GM12878 (cell line): ENCODE measurements around the gene ANKRD50. TPM values are rescaled to one million over a fixed set of nuclear protein-coding genes. Genes with fewer than 3 reads are reported as not detected.

ENCODE experiments used
- ATAC-seq: fragments of 200-7000 bp; cut with Tn5 transposase; 3 replicates; pipeline ENCODE4 v1.9.1; 2020; ENCODE audit warnings: mild to moderate bottlenecking, moderate library complexity
- BruUV-seq: library from RNA; stranded (reverse); fragments of 400-500 nt; replicated peaks from 2 replicates; lab custom pipeline; 2021; lab: Mats Ljungman, UMichigan
- CTCF ChIA-PET: fragments of 300-600 bp; sonication (Branson Sonifier 250); formaldehyde crosslinking; extraction: SDS; loops from one replicate; lab custom pipeline; 2021; ENCODE audit warnings: inconsistent platforms; lab: Yijun Ruan, JAX
- POLR2A ChIA-PET: fragments of 350-600 bp; formaldehyde crosslinking; extraction: SDS; loops from one replicate; lab custom pipeline; 2021; ENCODE audit warnings: inconsistent platforms; lab: Charles Lee
- RAD21 ChIA-PET: fragments of 300-600 bp; sonication (Branson Sonifier 250); formaldehyde crosslinking; loops from one replicate; lab custom pipeline; 2023; ENCODE audit warnings: antibody characterized with exemption; ENCODE audit not compliant: unreplicated experiment; lab: Charles Lee
- SMC1A ChIA-PET: fragments of 300-600 bp; sonication (Branson Sonifier 250); formaldehyde crosslinking; loops from one replicate; lab custom pipeline; 2023; ENCODE audit not compliant: unreplicated experiment, uncharacterized antibody; lab: Charles Lee
- DNase-seq: peaks from one replicate; pipeline ENCODE4 v3.0.0-alpha.2; 2011; ENCODE audit warnings: low read depth, low spot score
- FAIRE-seq: peaks from 3 replicates; lab custom pipeline; 2011; peaks lifted over from hg19 to GRCh38; lab: Jason Lieb, UNC
- H2AFZ ChIP-seq: 2 replicates; pipeline ENCODE4 v1.6.0; 2011; ENCODE audit warnings: low read depth, low read length, control low read depth; ENCODE audit not compliant: control insufficient read depth
- H3K27ac ChIP-seq: 2 replicates; pipeline ENCODE4 v1.5.1; 2011; ENCODE audit warnings: control low read depth; ENCODE audit not compliant: control insufficient read depth, insufficient read depth
- H3K27me3 ChIP-seq, 2 experiments: replicated peaks in 1 of 2; 2 replicates each; pipeline versions ENCODE4 v1.6.0 to v1.6.1; 2011; ENCODE audit warnings: low read length in 1 of 2; ENCODE audit not compliant: control insufficient read depth in 2 of 2, insufficient read depth in 2 of 2
- H3K36me3 ChIP-seq, 2 experiments: 2 replicates each; pipeline ENCODE4 v1.5.1; 2011; ENCODE audit warnings: low read length in 1 of 2; ENCODE audit not compliant: control insufficient read depth in 2 of 2, insufficient read depth in 2 of 2
- H3K4me1 ChIP-seq: 2 replicates; pipeline ENCODE4 v1.6.1; 2011; ENCODE audit warnings: mild to moderate bottlenecking, low read length, moderate library complexity, mixed read lengths; ENCODE audit not compliant: control insufficient read depth, insufficient read depth
- H3K4me2 ChIP-seq: 2 replicates; pipeline ENCODE4 v1.6.0; 2011; ENCODE audit warnings: control low read depth; ENCODE audit not compliant: control insufficient read depth, insufficient read depth
- H3K4me3 ChIP-seq: fragments of 200-600 bp; sonication (generic); 2 replicates; pipeline ENCODE4 v1.5.1; 2016
- H3K79me2 ChIP-seq: 2 replicates; pipeline ENCODE4 v1.6.0; 2011; ENCODE audit warnings: low read length; ENCODE audit not compliant: control insufficient read depth, insufficient read depth
- H3K9ac ChIP-seq: 2 replicates; pipeline ENCODE4 v1.8.0; 2011; ENCODE audit warnings: low read length, control low read depth, mixed read lengths; ENCODE audit not compliant: control insufficient read depth, insufficient read depth
- H3K9me3 ChIP-seq: replicated peaks from 3 replicates; pipeline ENCODE4 v1.5.1; 2011; ENCODE audit warnings: mild to moderate bottlenecking, low read length; ENCODE audit not compliant: control insufficient read depth, insufficient read depth
- H4K20me1 ChIP-seq: 2 replicates; pipeline ENCODE4 v1.6.0; 2011; ENCODE audit not compliant: control insufficient read depth, insufficient read depth
- CBX3 ChIP-seq: fragments of 200-600 bp; sonication (generic); IDR thresholded peaks from 2 replicates; pipeline ENCODE4 v1.6.1; 2016; ENCODE audit warnings: low read depth, borderline replicate concordance
- CHD1 ChIP-seq: IDR thresholded peaks from 2 replicates; pipeline ENCODE4 v1.6.1; 2012; ENCODE audit warnings: low read depth, low read length, improper control_type of control experiment
- EP300 ChIP-seq, 2 experiments: fragments of 150-350 bp in 1 of 2; IDR thresholded peaks; 2 replicates each; pipeline ENCODE4 v1.6.1; 2011 to 2012; ENCODE audit warnings: low read depth in 2 of 2, low read length in 2 of 2, borderline replicate concordance in 1 of 2, improper control_type of control experiment in 1 of 2, inconsistent platforms in 1 of 2; ENCODE audit not compliant: control insufficient read depth in 1 of 2
- MEF2A ChIP-seq: IDR thresholded peaks from 2 replicates; pipeline ENCODE4 v1.6.1; 2011; ENCODE audit warnings: low read depth, mild to moderate bottlenecking, low read length, moderate library complexity; ENCODE audit not compliant: insufficient read depth
- RAD21 ChIP-seq: IDR thresholded peaks from 2 replicates; pipeline ENCODE4 v1.6.1; 2011; ENCODE audit warnings: mild to moderate bottlenecking, low read depth, low read length, moderate library complexity; ENCODE audit not compliant: insufficient read depth
- RFX5 ChIP-seq: IDR thresholded peaks from 2 replicates; pipeline ENCODE4 v1.6.1; 2011; ENCODE audit warnings: low read depth, low read length, improper control_type of control experiment
- SP1 ChIP-seq: IDR thresholded peaks from one replicate; pipeline ENCODE4 v1.6.1; 2011; ENCODE audit warnings: low read depth, low read length
- SUPT20H ChIP-seq: IDR thresholded peaks from 2 replicates; pipeline ENCODE4 v1.6.1; 2011; ENCODE audit warnings: low read depth, mild to moderate bottlenecking, low read length, moderate library complexity, borderline replicate concordance; ENCODE audit not compliant: control insufficient read depth
- ZBED1 ChIP-seq: IDR thresholded peaks from 2 replicates; pipeline ENCODE4 v1.6.1; 2016; ENCODE audit warnings: borderline replicate concordance
- WGBS: methylation state at CpG from one replicate; pipeline ENCODE4 v1.1.6; 2016; ENCODE audit warnings: low lambda C conversion rate; ENCODE audit not compliant: insufficient replicate concordance, insufficient coverage; ENCODE audit errors: missing lambda C conversion rate; 5-methylcytosine and 5-hydroxymethylcytosine counted together
- in situ Hi-C: fragments of 300-500 bp; cut with MboI; formaldehyde crosslinking; loops from 9 replicates; pipeline ENCODE4 v1.14.3; 2018; ENCODE audit warnings: mixed read lengths
- intact Hi-C: fragments of 100-400 bp; cut with micrococcal nuclease; formaldehyde crosslinking; loops from one replicate; pipeline ENCODE4 v1.14.2; 2022; ENCODE audit not compliant: unreplicated experiment
- polyA plus RNA-seq, 11 experiments: library from polyadenylated mRNA; depleted of rRNA in 4 of 11; unstranded in 6 of 11; stranded (reverse) in 5 of 11; fragments of >200 nt; fragmentation: Nextera tagmentation in 4 of 11; fragmentation: Illumina TruSeq in 1 of 11; extraction: Ambion mirVana in 4 of 11; extraction: Trizol in 1 of 11; gene quantifications; 1 replicate in 1 of 11; 2 replicates in 10 of 11; pipeline versions ENCODE4 v1.2.1 to v1.2.3, GENCODE V29; 2011 to 2016; ENCODE audit warnings: inconsistent platforms in 2 of 11, missing spikeins in 2 of 11, low read depth in 1 of 11
- total RNA-seq, 4 experiments: library from RNA; depleted of rRNA in 3 of 4; stranded (reverse); fragments of >200 nt in 3 of 4; fragmentation: Illumina TruSeq in 1 of 4; extraction: Trizol in 1 of 4; gene quantifications; 2 replicates each; pipeline versions ENCODE4 v1.2.1 to v1.2.3, GENCODE V29; 2013 to 2021
- TF ChIP-seq, protein P1 (sequence below): fragments of 450-650 bp; IDR thresholded peaks from 2 replicates; pipeline ENCODE4 v1.6.1; 2016; ENCODE audit warnings: mild to moderate bottlenecking
- TF ChIP-seq, protein P2 (sequence below): IDR thresholded peaks from 2 replicates; pipeline ENCODE4 v1.6.1; 2012; ENCODE audit warnings: low read depth, low read length, improper control_type of control experiment
- TF ChIP-seq, protein P3 (sequence below): IDR thresholded peaks from 2 replicates; pipeline ENCODE4 v1.6.1; 2011; ENCODE audit warnings: borderline replicate concordance, low read depth, mild to moderate bottlenecking, moderate library complexity, low read length; ENCODE audit not compliant: insufficient read depth, poor library complexity, severe bottlenecking

The ANKRD50 gene
- total and polyA plus RNA-seq, 10 of the 15 experiments (the other 5 are each of a cell fraction or from before 2014, with no cell fraction given) = under 0.01 to 0.10 (median 0.03) TPM; not detected in 1

DNA sequence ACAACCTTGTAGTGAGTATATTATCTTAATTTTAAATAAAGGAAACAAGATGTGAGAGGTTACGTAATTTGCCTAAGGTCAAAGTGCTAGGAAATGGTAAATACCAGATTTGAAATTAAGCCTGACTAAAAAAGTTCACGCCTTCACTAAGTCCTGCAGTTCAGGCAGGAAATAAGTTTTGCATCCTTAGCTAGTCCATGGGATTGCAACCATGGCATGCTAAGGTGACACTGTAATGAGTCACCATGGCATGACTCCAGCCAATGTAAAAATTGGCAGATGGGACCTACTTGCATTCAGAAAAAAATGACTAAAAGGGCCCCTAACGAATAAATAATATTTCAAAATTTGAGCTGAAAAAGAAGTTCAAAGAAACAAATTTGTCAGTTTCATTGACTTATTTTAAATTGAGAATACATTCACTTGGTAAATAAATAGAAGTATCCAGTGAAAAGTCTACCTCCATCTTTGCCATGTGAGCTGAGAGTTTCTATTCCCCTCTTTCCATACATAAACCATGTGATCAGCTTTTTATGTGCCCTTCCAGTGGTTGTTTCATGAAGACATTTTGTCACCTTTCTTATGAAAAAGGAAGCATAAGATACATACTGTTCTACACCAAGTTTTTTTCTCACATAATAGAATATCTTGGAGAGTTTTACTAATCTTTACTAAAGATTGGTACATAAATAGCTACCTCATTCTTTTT is 72.4 kb downstream of the ANKRD50 start:
- ChIA-PET CTCF (interaction anchor here (1.1 kb wide), 1 partner anchor 12 kb away, joined by 5 read pairs; no protein-coding TSS in a partner anchor), POLR2A (no interaction called here), SMC1A (interaction anchor here (1.1 kb wide), 1 partner anchor 10 kb away, joined by 5 read pairs; no protein-coding TSS in a partner anchor), RAD21 (no interaction called here)
- H3K27ac ChIP-seq = no peak overlapping the region
- no peaks in the 10 kb centered on the region for H3K79me2 ChIP-seq
- H3K4me1 ChIP-seq = no peaks in the 10 kb centered on the region
- DNase-seq (no peak), FAIRE-seq (no peak), ATAC-seq (no peak)
- H3K9ac ChIP-seq = no peak overlapping the region
- H3K9me3 ChIP-seq = no peaks in the 10 kb centered on the region
- H2AFZ ChIP-seq = no peak overlapping the region
- no peak overlapping the region for H3K4me3 ChIP-seq
- 15% methylated on average over 3 of the region's 3 CpGs for WGBS
- H3K27me3 ChIP-seq = no peaks in the 10 kb centered on the region
- no peaks in the 10 kb centered on the region for H3K36me3 ChIP-seq
- no peak overlapping the region for H3K4me2 ChIP-seq
- TF ChIP-seq, protein P1, sequence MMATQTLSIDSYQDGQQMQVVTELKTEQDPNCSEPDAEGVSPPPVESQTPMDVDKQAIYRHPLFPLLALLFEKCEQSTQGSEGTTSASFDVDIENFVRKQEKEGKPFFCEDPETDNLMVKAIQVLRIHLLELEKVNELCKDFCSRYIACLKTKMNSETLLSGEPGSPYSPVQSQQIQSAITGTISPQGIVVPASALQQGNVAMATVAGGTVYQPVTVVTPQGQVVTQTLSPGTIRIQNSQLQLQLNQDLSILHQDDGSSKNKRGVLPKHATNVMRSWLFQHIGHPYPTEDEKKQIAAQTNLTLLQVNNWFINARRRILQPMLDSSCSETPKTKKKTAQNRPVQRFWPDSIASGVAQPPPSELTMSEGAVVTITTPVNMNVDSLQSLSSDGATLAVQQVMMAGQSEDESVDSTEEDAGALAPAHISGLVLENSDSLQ = no peak
- no peak for TF ChIP-seq RFX5
- no peak for TF ChIP-seq ZBED1
- TF ChIP-seq CHD1 = no peak
- no peak for TF ChIP-seq RAD21
- TF ChIP-seq SP1 = no peak
- TF ChIP-seq SUPT20H = no peak
- TF ChIP-seq, protein P2, sequence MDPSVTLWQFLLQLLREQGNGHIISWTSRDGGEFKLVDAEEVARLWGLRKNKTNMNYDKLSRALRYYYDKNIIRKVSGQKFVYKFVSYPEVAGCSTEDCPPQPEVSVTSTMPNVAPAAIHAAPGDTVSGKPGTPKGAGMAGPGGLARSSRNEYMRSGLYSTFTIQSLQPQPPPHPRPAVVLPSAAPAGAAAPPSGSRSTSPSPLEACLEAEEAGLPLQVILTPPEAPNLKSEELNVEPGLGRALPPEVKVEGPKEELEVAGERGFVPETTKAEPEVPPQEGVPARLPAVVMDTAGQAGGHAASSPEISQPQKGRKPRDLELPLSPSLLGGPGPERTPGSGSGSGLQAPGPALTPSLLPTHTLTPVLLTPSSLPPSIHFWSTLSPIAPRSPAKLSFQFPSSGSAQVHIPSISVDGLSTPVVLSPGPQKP = no peak
- TF ChIP-seq, protein P3, sequence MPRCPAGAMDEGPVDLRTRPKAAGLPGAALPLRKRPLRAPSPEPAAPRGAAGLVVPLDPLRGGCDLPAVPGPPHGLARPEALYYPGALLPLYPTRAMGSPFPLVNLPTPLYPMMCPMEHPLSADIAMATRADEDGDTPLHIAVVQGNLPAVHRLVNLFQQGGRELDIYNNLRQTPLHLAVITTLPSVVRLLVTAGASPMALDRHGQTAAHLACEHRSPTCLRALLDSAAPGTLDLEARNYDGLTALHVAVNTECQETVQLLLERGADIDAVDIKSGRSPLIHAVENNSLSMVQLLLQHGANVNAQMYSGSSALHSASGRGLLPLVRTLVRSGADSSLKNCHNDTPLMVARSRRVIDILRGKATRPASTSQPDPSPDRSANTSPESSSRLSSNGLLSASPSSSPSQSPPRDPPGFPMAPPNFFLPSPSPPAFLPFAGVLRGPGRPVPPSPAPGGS = no peak
- TF ChIP-seq EP300 (IDR thresholded peaks at IDR 0.05; ENCODE audit: borderline replicate concordance in 1 of 2, control insufficient read depth in 1 of 2, low read depth in 2 of 2, low read length in 2 of 2) = no peak
- no peak for TF ChIP-seq MEF2A
- TF ChIP-seq CBX3 = no peak
- no peaks in the 10 kb centered on the region for H4K20me1 ChIP-seq
- no TSS peak for BruUV-seq
- intact Hi-C loops = no loop called here
- in situ Hi-C loops = no loop called here
